DND-41 (cell line): ENCODE results near the gene DENND1A.

Source experiments
- ATAC-seq: fragments of 200-7000 bp; cut with Tn5 transposase; 3 replicates; pipeline ENCODE4 v1.9.1; 2021; ENCODE audit warnings: low read depth; ENCODE audit not compliant: insufficient read depth
- DNase-seq: peaks from one replicate; pipeline ENCODE4 v3.0.0-alpha.2; 2020
- H2AFZ ChIP-seq: 2 replicates; pipeline ENCODE4 v1.6.0; 2012; ENCODE audit warnings: low read depth, low read length
- H3K27ac ChIP-seq: 2 replicates; pipeline ENCODE4 v1.5.1; 2012; ENCODE audit warnings: low read length, inconsistent platforms
- H3K27me3 ChIP-seq: fragments of 200-600 bp; sonication (generic); 2 replicates; pipeline ENCODE4 v1.6.0; 2012; ENCODE audit warnings: low read length, mild to moderate bottlenecking, inconsistent platforms; ENCODE audit not compliant: insufficient read depth, poor library complexity
- H3K36me3 ChIP-seq: 2 replicates; pipeline ENCODE4 v1.5.1; 2012; ENCODE audit warnings: low read length, inconsistent platforms; ENCODE audit not compliant: insufficient read depth
- H3K4me1 ChIP-seq: 2 replicates; pipeline ENCODE4 v1.5.1; 2012; ENCODE audit warnings: mild to moderate bottlenecking, low read length; ENCODE audit not compliant: insufficient read depth
- H3K4me2 ChIP-seq: 2 replicates; pipeline ENCODE4 v1.6.0; 2012; ENCODE audit warnings: mild to moderate bottlenecking, moderate library complexity, low read length, inconsistent platforms; ENCODE audit not compliant: insufficient read depth
- H3K4me3 ChIP-seq, 2 experiments: fragments of 200-600 bp in 1 of 2; shearing (Covaris generic) in 1 of 2; 2 replicates each; pipeline ENCODE4 v1.5.1; 2012 to 2016; ENCODE audit warnings: inconsistent platforms in 2 of 2, low read length in 2 of 2, mild to moderate bottlenecking in 2 of 2, low read depth in 1 of 2, moderate library complexity in 1 of 2
- H3K79me2 ChIP-seq: 2 replicates; pipeline ENCODE4 v1.6.0; 2012; ENCODE audit warnings: low read length, inconsistent platforms; ENCODE audit not compliant: insufficient read depth
- H3K9ac ChIP-seq: 2 replicates; pipeline ENCODE4 v1.6.0; 2012; ENCODE audit warnings: low read depth, mild to moderate bottlenecking, inconsistent platforms, low read length, moderate library complexity
- H3K9me3 ChIP-seq: 2 replicates; pipeline ENCODE4 v1.5.1; 2012; ENCODE audit warnings: low read length, moderate library complexity, mild to moderate bottlenecking, inconsistent platforms; ENCODE audit not compliant: insufficient read depth, severe bottlenecking
- H4K20me1 ChIP-seq: 2 replicates; pipeline ENCODE4 v1.6.0; 2012; ENCODE audit warnings: low read length; ENCODE audit not compliant: insufficient read depth
- EZH2 ChIP-seq: IDR thresholded peaks from 3 replicates; pipeline ENCODE4 v1.6.1; 2012; ENCODE audit warnings: borderline replicate concordance, low read depth, mild to moderate bottlenecking, moderate library complexity, low read length, inconsistent platforms; ENCODE audit not compliant: severe bottlenecking
- TF ChIP-seq, protein P1 (sequence below): IDR thresholded peaks from 2 replicates; pipeline ENCODE4 v1.5.1; 2012; ENCODE audit warnings: borderline replicate concordance, low read length, moderate library complexity, mild to moderate bottlenecking; ENCODE audit not compliant: poor library complexity, severe bottlenecking; ENCODE audit errors: extremely low read depth

The DENND1A gene

DNA sequence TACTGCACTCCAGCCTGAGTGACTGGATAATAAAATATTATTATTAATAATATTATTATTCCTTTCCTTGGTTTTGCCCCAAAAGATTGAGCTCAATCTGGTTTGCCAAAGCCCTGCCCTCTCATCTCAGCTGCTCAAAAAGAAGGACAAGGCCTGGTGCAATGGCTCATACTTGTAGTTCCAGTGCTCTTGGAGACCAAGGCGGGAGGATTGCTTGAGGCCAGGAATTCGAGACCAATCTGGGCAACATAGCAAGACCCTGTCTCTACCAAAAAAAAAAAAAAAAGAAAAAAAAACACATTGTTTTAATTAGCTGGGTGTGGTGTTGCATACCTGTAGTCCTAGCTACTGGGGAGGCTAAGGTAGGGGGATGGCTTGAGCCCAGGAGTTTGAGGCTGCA, 13.7 kb upstream of the DENND1A start:
- H3K4me2 ChIP-seq: no peak overlapping the region
- H2AFZ ChIP-seq: no peak overlapping the region
- no peaks in the 10 kb centered on the region for H4K20me1 ChIP-seq
- no peak overlapping the region for H3K9ac ChIP-seq
- ATAC-seq (no peak), DNase-seq (no peak)
- no peaks in the 10 kb centered on the region for H3K36me3 ChIP-seq
- no peak overlapping the region for H3K4me3 ChIP-seq
- TF ChIP-seq, protein P1, sequence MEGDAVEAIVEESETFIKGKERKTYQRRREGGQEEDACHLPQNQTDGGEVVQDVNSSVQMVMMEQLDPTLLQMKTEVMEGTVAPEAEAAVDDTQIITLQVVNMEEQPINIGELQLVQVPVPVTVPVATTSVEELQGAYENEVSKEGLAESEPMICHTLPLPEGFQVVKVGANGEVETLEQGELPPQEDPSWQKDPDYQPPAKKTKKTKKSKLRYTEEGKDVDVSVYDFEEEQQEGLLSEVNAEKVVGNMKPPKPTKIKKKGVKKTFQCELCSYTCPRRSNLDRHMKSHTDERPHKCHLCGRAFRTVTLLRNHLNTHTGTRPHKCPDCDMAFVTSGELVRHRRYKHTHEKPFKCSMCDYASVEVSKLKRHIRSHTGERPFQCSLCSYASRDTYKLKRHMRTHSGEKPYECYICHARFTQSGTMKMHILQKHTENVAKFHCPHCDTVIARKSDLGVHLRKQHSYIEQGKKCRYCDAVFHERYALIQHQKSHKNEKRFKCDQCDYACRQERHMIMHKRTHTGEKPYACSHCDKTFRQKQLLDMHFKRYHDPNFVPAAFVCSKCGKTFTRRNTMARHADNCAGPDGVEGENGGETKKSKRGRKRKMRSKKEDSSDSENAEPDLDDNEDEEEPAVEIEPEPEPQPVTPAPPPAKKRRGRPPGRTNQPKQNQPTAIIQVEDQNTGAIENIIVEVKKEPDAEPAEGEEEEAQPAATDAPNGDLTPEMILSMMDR: no peak
- no peak for TF ChIP-seq EZH2
- no peaks in the 10 kb centered on the region for H3K27me3 ChIP-seq
- no peak overlapping the region for H3K27ac ChIP-seq
- H3K79me2 ChIP-seq: no peaks in the 10 kb centered on the region
- no peaks in the 10 kb centered on the region for H3K4me1 ChIP-seq
- no peaks in the 10 kb centered on the region for H3K9me3 ChIP-seq

DNA sequence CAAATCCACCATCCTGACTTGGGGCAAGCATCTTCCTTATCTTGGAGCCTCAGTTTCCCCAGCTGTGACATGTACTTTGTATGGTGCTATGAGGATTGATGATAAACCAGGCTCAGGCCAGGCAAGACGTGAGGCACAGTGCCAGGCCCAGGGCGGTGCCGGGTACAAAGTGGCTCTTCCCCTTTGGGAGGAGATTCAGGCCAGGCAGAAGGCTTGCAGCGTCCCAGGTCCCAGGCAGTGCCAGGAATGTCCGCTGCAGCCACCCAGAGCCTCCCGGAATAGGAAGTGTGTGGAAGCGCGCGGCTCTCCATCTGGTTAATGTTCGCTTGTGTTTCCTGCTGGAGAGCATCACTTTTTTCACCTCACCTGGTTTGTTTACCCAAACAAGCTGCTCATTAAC, 12.6 kb upstream of the DENND1A start:
- H3K79me2 ChIP-seq: no peaks in the 10 kb centered on the region
- H3K27me3 ChIP-seq: no peaks in the 10 kb centered on the region
- H3K4me2 ChIP-seq: no peak overlapping the region
- no peak overlapping the region for H3K4me3 ChIP-seq
- no peaks in the 10 kb centered on the region for H3K36me3 ChIP-seq
- no peak for ATAC-seq
- H3K9ac ChIP-seq: no peak overlapping the region
- H4K20me1 ChIP-seq: no peaks in the 10 kb centered on the region
- no peak for DNase-seq
- no peak overlapping the region for H2AFZ ChIP-seq
- H3K4me1 ChIP-seq: no peaks in the 10 kb centered on the region
- TF ChIP-seq, protein P1: no peak
- no peak for TF ChIP-seq EZH2
- no peak overlapping the region for H3K27ac ChIP-seq
- no peaks in the 10 kb centered on the region for H3K9me3 ChIP-seq

DNA sequence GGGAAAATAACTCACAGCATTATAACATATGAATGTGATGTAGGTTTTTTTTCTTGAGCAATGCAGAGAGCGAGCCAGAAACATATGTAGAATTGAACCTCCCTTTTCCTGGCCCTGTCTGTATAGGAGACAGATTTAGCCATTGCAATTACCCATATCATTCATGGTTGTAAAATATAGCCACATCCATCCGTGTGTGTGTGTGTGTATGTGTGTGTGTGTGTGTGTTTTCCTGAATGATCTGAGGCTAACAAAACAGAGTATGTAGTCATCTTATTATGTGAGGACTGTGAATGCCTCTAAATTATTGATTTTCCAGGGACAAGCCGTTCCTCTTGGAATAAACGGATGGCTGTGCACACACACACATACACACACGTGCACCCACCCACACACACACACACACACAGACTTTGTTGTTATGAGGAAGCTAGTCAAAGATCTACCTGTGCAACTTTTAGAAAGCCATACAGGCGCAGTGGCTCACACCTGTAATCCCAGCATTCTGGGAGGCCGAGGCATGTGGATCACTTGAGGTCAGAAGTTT, 11.7 kb upstream of the DENND1A start:
- Histone ChIP-seq H3K4me3 (no peak overlapping the region), H3K9ac (no peak overlapping the region), H3K9me3 (no peaks in the 10 kb centered on the region), H3K27ac (no peak overlapping the region), H3K4me2 (no peak overlapping the region), H3K36me3 (no peaks in the 10 kb centered on the region), H3K79me2 (no peaks in the 10 kb centered on the region), H3K27me3 (no peaks in the 10 kb centered on the region), H4K20me1 (no peaks in the 10 kb centered on the region), H2AFZ (no peak overlapping the region), H3K4me1 (no peaks in the 10 kb centered on the region)
- ATAC-seq (no peak), DNase-seq (no peak)
- TF ChIP-seq EZH2: no peak

GRCh38 chr9:123940721-123941523, 11.0 kb upstream of the DENND1A start:
- no peaks in the 10 kb centered on the region for H3K9me3 ChIP-seq
- DNase-seq (no peak), ATAC-seq (no peak)
- H3K36me3 ChIP-seq: no peaks in the 10 kb centered on the region
- TF ChIP-seq, protein P1: no peak
- TF ChIP-seq EZH2: no peak
- no peak overlapping the region for H3K27ac ChIP-seq
- no peaks in the 10 kb centered on the region for H3K27me3 ChIP-seq
- H3K4me3 ChIP-seq: no peak overlapping the region
- H3K79me2 ChIP-seq: no peaks in the 10 kb centered on the region
- no peaks in the 10 kb centered on the region for H3K4me1 ChIP-seq
- no peak overlapping the region for H2AFZ ChIP-seq
- no peak overlapping the region for H3K9ac ChIP-seq
- H3K4me2 ChIP-seq: no peak overlapping the region
- no peaks in the 10 kb centered on the region for H4K20me1 ChIP-seq
